Osteoblast (primary cell): ENCODE data around the gene BTLA. TPM values are rescaled to one million over a fixed set of nuclear protein-coding genes. Genes with fewer than 3 reads are reported as not detected.
A peak's percentile ranks its signal among the peaks of the same experiment; 100 is the strongest.

Source experiments
- DNase-seq: peaks from one replicate; pipeline ENCODE4 v3.0.0; 2011; ENCODE audit warnings: low spot score, mixed read lengths; ENCODE audit not compliant: insufficient read length; ENCODE audit errors: missing footprints
- H2AFZ ChIP-seq: 2 replicates; pipeline ENCODE4 v1.6.0; 2011; ENCODE audit warnings: mild to moderate bottlenecking, low read length
- H3K27ac ChIP-seq: 2 replicates; pipeline ENCODE4 v1.5.1; 2011; ENCODE audit warnings: mild to moderate bottlenecking, low read depth, low read length, moderate library complexity
- H3K27me3 ChIP-seq: 2 replicates; pipeline ENCODE4 v1.6.0; 2012; ENCODE audit warnings: mild to moderate bottlenecking, control low read depth, inconsistent platforms, low read length, moderate library complexity; ENCODE audit not compliant: insufficient read depth
- H3K36me3 ChIP-seq: 2 replicates; pipeline ENCODE4 v1.5.1; 2011; ENCODE audit warnings: mild to moderate bottlenecking, low read length, control low read depth, moderate library complexity; ENCODE audit not compliant: insufficient read depth
- H3K4me1 ChIP-seq: 2 replicates; pipeline ENCODE4 v1.5.1; 2011; ENCODE audit warnings: mild to moderate bottlenecking, low read length, control low read depth, moderate library complexity; ENCODE audit not compliant: insufficient read depth
- H3K4me2 ChIP-seq: 2 replicates; pipeline ENCODE4 v1.6.0; 2011; ENCODE audit warnings: mild to moderate bottlenecking, low read length; ENCODE audit not compliant: insufficient read depth
- H3K4me3 ChIP-seq: fragments of 200-600 bp; sonication (generic); 3 replicates; pipeline ENCODE4 v1.5.1; 2012; ENCODE audit warnings: mild to moderate bottlenecking, low read length, inconsistent platforms; ENCODE audit not compliant: insufficient read depth
- H3K79me2 ChIP-seq: 2 replicates; pipeline ENCODE4 v1.6.0; 2012; ENCODE audit warnings: mild to moderate bottlenecking, low read length, control low read depth, inconsistent platforms; ENCODE audit not compliant: insufficient read depth
- H3K9me3 ChIP-seq: 2 replicates; pipeline ENCODE4 v1.5.1; 2011; ENCODE audit warnings: low read depth, low read length, control low read depth
- H4K20me1 ChIP-seq: 2 replicates; pipeline ENCODE4 v1.6.0; 2012; ENCODE audit warnings: mild to moderate bottlenecking, low read length, control low read depth; ENCODE audit not compliant: insufficient read depth
- CTCF ChIP-seq: IDR thresholded peaks from 2 replicates; pipeline ENCODE4 v1.5.1; 2011; ENCODE audit warnings: mild to moderate bottlenecking, low read depth, low read length, moderate library complexity; ENCODE audit errors: extremely low read depth
- total RNA-seq: library from RNA; depleted of rRNA; stranded (reverse); fragments of >200 nt; gene quantifications from 2 replicates; pipeline ENCODE4 v1.2.3, GENCODE V29; 2012

BTLA gene
- total RNA-seq, 1 donor = 0.36 TPM

DNA sequence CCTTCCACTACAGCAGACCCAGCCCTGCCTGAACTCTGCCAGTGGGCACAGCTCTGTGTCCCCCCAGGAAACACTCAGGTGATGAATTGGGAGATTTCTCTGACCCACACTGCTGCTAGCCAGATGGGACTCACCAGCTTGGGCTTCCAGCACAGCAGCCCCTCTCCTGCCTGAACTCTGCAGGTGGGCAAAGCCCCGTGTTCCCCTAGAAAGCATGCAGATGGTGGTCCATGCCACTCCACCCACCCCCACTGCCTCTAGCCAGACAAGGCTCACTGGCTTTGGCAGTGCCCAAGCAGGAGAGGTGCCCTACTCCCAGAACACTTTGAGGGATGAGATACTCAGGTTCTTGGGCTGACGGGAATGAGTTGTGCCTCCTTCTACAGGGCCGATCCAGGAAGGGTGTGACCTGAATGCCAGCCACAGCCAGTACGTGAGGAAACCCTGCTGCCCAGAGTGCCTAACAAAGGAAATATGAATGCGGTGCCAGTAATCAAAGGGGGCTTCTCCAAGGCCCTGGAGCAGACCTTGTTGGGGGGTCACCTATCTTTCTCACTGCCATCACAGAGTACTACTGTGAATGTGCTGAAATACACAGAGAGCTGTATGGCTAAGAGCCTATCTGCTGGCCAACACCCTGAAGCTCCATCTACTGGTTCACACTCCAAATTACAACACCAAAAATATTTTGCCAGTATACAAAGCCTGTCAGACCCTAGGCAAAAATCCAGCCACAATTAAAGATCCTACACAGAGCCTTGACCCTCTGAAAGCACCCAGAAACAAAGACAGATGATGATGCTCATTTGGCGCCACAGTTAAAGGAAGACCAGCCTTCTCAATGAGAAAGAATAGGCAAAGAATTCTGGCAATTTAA, 61.9 kb downstream of the BTLA start:
- H3K27me3 ChIP-seq = peaks cover 8% of the 10 kb centered on the region
- peak; percentile 42 for DNase-seq
- H3K79me2 ChIP-seq = no peaks in the 10 kb centered on the region
- H3K4me1 ChIP-seq = no peaks in the 10 kb centered on the region
- H2AFZ ChIP-seq = no peak overlapping the region
- no peak overlapping the region for H3K4me2 ChIP-seq
- H3K36me3 ChIP-seq = no peaks in the 10 kb centered on the region
- H3K4me3 ChIP-seq = no peak overlapping the region
- no peaks in the 10 kb centered on the region for H4K20me1 ChIP-seq
- peak; percentile 58 for TF ChIP-seq CTCF
- no peaks in the 10 kb centered on the region for H3K9me3 ChIP-seq
- no peak overlapping the region for H3K27ac ChIP-seq

- Histone ChIP-seq H3K79me2 (no peaks in the 10 kb centered on the region), H3K27me3 (no peaks in the 10 kb centered on the region), H3K27ac (no peak overlapping the region), H4K20me1 (no peaks in the 10 kb centered on the region), H3K4me3 (no peak overlapping the region), H3K4me2 (no peak overlapping the region), H2AFZ (no peak overlapping the region), H3K36me3 (no peaks in the 10 kb centered on the region), H3K4me1 (no peaks in the 10 kb centered on the region), H3K9me3 (no peaks in the 10 kb centered on the region)
- TF ChIP-seq CTCF = no peak
- DNase-seq = no peak
Measured at GRCh38 chr3:112429960-112430359, 69.3 kb downstream of the BTLA start.

DNA sequence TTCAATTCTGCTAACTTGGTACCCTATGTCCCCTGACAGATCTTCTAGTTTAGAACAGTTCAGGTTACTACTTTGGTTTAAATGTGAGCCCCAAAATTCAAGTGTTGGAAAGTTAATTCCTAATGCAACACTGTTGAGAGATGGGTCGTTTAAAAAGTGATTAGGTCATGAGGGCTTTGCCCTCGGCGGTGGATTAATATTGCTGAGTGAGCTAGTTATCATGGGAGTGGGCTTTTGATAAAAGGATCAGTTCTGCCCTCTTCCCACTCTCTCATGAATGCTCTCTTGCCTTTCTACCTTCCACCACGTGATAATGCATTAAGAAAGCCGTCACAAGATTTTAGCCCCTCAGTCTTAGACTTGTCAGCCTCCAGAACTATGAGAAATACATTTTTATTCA, 72.1 kb downstream of the BTLA start:
- no peaks in the 10 kb centered on the region for H3K4me1 ChIP-seq
- H3K27ac ChIP-seq = no peak overlapping the region
- TF ChIP-seq CTCF = no peak
- DNase-seq = no peak
- no peak overlapping the region for H3K4me3 ChIP-seq
- H2AFZ ChIP-seq = no peak overlapping the region
- H3K9me3 ChIP-seq = no peaks in the 10 kb centered on the region
- H3K79me2 ChIP-seq = no peaks in the 10 kb centered on the region
- H3K36me3 ChIP-seq = no peaks in the 10 kb centered on the region
- H4K20me1 ChIP-seq = no peaks in the 10 kb centered on the region
- no peaks in the 10 kb centered on the region for H3K27me3 ChIP-seq
- H3K4me2 ChIP-seq = no peak overlapping the region

DNA sequence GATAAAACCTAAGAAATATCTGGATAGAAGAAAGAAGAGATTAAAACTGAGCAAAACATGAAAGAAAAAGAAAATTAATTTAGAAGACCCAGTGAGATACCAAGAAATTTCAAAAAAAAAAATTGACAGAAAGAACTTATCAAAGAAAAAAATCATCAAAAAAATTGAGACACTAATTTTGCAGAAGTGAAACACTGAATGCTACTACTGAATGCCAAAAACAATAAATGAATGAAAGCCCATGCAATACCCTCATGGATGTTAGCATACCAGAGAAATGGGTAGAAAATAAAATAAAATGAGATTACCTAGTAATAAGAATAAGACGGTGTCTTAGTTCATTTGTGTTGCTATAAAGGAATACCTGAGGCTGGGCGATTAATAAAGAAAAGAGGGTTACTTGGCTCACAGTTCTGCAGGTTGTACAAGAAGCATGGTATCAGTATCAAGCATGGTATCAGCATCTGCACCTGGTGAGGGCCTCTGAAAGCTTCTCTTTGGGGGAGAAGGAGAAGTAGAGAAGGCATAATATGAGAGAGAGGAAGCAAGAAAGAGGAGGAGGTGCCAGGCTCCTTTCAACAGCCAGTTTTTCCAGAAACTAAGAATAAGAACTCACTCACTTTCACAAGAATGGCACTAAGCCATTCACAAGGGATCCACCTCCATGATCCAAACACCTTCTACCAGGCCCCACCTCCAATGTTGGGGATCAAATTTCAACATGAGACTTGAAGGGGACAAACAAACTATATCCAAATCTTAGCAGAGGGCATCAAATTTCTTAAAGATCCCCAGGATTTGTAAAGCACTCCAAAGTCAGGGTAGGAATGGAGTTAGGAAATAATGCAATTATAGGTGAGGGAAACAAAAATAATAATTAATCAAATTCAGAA, 73.2 kb downstream of the BTLA start:
- no peak overlapping the region for H3K4me3 ChIP-seq
- no peak for DNase-seq
- H3K27me3 ChIP-seq = no peaks in the 10 kb centered on the region
- no peaks in the 10 kb centered on the region for H4K20me1 ChIP-seq
- H3K36me3 ChIP-seq = no peaks in the 10 kb centered on the region
- H3K4me2 ChIP-seq = no peak overlapping the region
- H3K79me2 ChIP-seq = no peaks in the 10 kb centered on the region
- no peak overlapping the region for H3K27ac ChIP-seq
- TF ChIP-seq CTCF = no peak
- H2AFZ ChIP-seq = no peak overlapping the region
- no peaks in the 10 kb centered on the region for H3K9me3 ChIP-seq
- no peaks in the 10 kb centered on the region for H3K4me1 ChIP-seq
